Suppressor macrophage treated with lipopolysaccharide for 1 hour (primary cell): ENCODE measurements around the gene POLK.
"Not testable (repeated sequence)": the region's sequence is repeated elsewhere in the genome, so short reads cannot be mapped to it uniquely, and the experiment has no call there.

Experiments used
- DNase-seq, 3 donors: peaks; one replicate each; pipeline ENCODE4 v3.0.0-alpha.2; 2020 to 2022

POLK gene

GRCh38 chr5:75510836-75511434 is 756 bp upstream of the POLK start:
- peak; percentile 52 to 78 (median 53) for DNase-seq

- DNase-seq: peak in 2 of 3 donors; percentile 13 to 33
These were observed 838 bp downstream of the POLK start for GRCh38 chr5:75512383-75513074.

GRCh38 chr5:75513841-75514240 is 2.1 kb downstream of the POLK start:
- no peak for DNase-seq

DNA sequence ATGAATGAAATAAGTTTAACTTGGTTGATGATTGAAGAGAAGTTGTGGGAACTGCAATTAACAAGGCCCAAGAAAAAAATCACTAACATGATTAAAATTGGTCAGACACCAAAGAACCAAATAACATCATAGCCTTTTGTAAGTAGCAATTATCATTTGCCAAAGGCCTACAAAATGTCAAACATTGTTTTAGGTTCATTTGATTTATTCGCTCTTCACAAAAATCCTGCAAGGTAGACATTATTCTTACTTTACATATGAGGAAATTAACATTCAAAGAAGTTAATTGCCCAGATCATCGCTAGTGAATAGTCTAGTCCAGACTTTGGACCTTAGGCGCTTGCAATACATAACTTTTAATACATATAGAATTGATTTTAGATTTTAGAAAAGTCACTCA is 2.6 kb downstream of the POLK start:
- no peak for DNase-seq

GRCh38 chr5:75519761-75520160 is 8.1 kb downstream of the POLK start:
- DNase-seq: no peak

GRCh38 chr5:75521195-75521594 is 9.5 kb downstream of the POLK start:
- DNase-seq: no peak

GRCh38 chr5:75522025-75522424 is 10.3 kb downstream of the POLK start:
- DNase-seq: no peak

DNA sequence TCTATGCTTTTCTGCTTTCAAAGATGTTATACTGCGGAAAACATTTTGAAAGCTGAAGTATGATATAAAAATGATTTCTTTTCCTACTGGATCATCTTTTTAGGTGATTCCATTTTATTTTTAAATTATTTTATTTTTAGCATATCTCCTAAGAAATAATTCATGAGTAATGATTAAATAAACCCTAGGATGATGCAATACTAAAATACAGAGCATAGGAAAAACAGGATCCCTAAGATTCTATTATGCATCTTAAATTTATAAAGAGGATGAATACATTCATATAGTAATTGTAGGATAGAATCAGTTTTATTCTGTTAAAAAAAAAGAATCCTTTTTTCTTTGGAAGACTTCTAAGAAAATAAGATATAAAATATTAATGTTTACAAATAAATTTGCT is 10.9 kb downstream of the POLK start:
- no peak for DNase-seq

DNA sequence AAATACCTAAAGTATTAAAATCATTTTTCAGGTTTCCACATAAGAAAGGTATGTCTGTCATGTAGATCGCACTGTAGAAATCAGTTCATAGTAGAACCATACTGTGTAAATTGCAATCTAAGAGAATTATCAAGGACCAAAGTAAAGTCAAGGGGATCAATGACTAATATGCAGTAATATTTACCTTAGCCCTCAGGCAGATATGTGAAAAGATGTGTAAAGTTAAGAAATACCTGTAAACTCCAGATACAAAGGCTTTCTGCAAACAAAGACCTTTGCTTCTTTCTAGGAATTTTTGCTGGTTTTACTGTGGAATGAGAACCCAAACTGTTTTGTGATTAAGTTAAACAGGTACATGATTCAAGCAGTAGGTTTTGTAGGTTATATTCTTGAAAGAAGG is 11.6 kb downstream of the POLK start:
- no peak for DNase-seq

DNA sequence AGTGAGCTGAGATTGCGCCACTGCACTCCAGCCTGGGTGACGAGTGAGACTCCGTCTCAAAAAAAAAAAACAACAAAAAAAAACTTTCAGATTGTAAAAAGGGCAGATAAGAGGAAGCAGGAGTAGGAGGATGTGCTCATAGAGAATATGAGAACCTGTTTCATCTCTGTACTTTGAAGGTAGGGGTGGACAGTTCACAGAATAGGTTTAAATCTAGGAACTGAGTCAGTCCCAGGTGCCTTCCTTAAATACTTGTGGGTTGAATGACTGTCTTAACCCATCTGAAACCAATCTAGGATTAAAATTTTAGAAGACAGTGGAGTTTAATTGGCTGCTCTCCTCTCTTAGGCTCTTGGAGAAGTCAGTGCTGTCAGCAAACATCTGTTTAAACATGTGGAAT is 12.4 kb downstream of the POLK start:
- peak; percentile 16 to 64 (median 58) for DNase-seq

DNA sequence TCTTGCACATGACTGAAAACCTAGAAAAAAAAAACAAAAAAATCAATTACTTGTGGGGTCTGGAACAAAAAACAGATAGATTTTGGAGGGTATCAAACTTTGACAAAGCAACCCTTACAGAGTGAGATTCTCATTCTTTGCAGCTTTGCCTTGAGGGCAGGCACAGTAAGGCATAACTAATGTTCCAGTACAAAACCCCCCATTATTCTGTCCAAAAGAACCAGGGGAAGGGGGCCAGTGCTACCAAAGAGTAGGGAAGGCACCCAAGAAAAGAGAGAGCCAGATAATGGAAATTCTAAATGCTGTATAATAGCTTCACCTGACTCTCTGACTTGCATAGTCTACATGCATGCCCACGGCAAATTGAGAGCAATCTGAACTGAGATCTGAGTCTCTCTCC is 12.9 kb downstream of the POLK start:
- no peak for DNase-seq

DNA sequence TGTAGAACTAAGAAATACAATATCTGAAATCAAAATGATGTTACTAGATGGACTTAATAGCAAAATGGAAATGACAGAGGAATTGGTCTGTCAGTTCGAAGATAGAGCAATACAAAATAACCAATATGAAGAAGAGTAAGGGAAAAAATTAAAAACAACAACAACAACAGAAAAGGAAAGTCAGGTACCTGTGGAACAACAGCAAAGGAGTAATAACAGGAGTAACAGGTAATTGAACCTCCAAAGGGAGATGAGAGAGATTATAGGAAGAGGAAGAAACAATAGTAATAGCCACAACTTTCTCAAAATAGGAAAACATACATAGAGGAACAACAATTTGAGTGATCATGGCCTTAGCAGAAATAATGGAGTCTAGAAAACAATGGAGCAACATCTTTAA is 13.7 kb downstream of the POLK start:
- DNase-seq: no peak

DNA sequence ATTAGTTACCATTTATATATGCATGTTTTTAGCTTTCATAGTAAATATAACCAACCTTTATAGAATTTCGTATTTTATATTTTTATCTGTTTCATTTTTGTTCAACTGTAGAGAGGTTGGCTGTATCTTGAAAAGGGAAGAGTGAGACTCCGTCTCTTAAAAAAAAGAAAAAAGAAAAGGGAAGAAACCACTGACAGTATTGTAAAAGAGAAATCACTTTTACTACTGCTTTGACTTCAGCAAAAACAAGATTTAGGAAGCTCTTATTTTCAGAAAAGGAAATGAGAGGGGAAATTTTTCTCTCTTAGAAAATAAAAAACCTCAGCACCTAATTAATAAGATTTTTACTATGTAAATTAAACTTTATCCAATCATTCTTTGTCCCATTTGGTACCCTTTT is 14.4 kb downstream of the POLK start:
- peak; percentile 12 to 60 (median 57) for DNase-seq

GRCh38 chr5:75529185-75529584 is 17.5 kb downstream of the POLK start:
- no peak for DNase-seq

- no peak for DNase-seq
These were observed 20.5 kb downstream of the POLK start for GRCh38 chr5:75532190-75532589.

DNA sequence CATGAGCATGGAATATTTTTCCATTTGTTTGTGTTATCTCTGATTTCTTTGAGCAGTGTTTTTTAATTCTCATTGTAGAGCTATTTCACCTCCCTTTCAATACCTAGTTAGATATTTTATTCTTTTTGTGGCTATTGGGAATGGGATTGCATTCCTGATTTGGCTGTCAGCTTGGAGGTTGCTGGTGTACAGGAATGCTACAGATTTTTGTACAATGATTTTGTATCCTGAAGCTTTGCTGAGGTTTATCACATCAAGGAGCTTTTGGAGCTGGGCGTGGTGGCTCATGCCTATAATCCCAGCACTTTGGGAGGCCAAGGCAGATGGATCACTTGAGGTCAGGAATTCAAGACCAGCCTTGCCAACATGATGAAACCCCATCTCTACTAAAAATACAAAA is 22.0 kb downstream of the POLK start:
- not testable (repeated sequence) for DNase-seq

- DNase-seq: no peak
These were observed 23.0 kb downstream of the POLK start for GRCh38 chr5:75534734-75535133.

DNA sequence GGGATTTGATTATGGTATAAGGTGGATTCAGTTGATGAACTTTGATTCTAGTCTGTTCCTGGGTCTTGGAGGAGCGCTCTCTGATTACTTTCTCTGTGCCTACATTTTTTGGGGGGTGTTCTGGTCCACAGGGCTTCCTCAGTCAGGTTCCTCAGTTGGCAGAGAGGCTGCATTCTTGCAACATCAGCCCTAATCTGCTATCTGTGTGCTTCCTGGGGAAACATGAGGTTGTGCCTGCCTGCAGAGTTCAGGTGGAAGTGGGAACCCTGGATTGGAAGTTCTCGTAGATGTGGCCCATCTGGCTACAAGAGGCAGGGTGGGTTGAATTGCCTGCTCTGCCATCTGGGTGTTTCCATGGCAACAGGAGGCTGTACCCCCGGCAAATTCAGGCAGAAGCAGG is 24.5 kb downstream of the POLK start:
- DNase-seq: no peak

DNA sequence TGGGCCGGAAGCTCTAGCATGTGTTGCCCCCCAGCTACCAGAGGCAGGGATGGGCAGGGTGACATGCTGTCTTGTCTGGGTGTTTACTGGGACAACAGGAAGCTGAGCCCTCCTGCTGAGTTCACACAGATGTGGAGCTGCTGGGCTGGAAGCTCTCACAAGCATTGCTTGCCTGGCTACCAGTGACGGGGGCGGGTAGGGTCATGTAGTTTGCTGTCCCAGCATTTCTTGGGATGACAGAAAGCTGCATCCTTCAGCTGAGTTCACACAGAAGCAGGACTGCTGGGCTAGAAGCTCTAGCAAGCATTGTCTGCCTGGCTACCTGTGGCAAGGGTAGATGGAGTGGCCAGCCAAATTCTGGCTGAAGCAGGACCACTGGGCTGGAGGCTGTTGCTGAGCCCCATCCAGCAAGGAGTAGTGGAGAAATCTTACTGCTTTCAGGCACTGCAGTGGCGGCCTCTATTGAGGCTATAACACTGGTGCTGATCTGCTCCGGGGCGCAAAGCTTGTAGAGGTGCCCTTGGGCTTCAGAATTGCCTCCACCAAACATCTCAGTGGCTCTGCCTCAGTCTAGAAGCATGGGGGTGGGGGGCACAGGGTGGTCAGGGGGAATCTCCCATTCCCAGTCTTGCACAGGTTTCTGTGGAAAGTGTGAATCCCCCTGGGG is 25.1 kb downstream of the POLK start:
- no peak for DNase-seq

- no peak for DNase-seq
These were observed 26.5 kb downstream of the POLK start for GRCh38 chr5:75538211-75538610.

DNA sequence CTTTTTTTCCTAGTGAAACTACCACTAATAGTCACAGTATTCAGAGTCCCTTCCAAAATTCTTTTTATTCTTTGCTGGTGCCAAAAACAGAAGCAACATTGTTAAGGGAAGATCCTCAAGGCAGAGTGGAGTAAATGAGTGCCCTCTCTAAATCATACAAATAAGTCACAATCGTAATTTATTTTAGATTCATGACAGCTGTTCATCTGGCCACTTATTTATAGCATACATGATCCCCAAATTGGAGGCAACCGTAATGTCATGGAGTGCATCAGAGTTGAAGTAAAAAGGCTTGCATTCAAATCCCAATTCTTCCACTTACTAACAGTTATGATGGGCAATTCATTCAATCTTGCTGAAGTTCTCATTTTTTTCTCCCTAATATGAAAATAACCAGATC is 33.4 kb downstream of the POLK start:
- DNase-seq: no peak

GRCh38 chr5:75546830-75547229 is 35.1 kb downstream of the POLK start:
- DNase-seq: no peak

GRCh38 chr5:75547812-75548211 is 36.1 kb downstream of the POLK start:
- DNase-seq: no peak

DNA sequence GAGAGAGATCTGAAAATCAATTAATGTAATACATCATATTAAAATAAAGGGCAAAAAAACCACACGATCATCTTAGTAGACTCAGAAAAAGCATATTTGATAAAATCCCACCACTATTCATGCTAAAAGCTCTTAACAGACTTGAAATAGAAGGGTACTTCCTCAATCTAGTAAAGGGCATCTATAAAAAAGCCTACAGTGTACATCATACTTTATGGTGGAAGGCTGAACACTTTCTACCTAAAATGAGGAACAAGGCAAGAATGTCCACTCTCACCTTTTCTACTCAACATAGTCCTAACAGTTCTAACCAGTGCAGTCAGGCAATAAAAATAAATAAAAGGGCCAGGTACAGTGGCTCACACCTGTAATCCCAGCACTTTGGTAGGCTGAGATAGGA is 38.9 kb downstream of the POLK start:
- no peak for DNase-seq

DNA sequence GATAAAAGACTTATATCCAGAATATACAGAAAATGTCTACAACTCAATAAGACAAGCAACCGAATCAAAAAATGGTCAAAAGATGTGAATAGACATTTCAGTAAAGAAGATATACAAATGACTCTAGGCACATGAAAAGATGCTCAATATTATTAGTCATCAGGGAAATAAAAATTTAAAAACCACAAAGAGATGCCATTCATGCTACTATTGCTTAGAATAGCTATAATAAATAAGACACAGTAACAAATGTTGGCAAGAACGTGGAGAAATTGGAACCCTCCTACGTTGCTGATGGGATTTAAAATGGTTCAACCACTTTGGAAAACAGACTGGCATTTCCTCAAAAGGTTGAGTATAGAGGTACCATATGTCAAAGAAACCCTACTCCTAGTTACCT is 39.8 kb downstream of the POLK start:
- DNase-seq: no peak
